HG02938 (cell line): Measurements from ENCODE around the gene PRPS1.
"Not testable (repeated sequence)": the region's sequence is repeated elsewhere in the genome, so short reads cannot be mapped to it uniquely, and the experiment has no call there.

ENCODE experiments used
- ATAC-seq: cut with Tn5 transposase; IDR thresholded peaks from one replicate; pipeline ENCODE4 v1.9.1; 2021; ENCODE audit warnings: mild to moderate bottlenecking, moderate library complexity; ENCODE audit not compliant: unreplicated experiment

PRPS1 gene

GRCh38 chrX:107673933-107674479 lies 45.7 kb downstream of the PRPS1 start:
- ATAC-seq = peak; percentile 83

GRCh38 chrX:107674480-107675364 lies 46.4 kb downstream of the PRPS1 start:
- ATAC-seq = peak; percentile 12

GRCh38 chrX:107675365-107675654 lies 47.0 kb downstream of the PRPS1 start:
- ATAC-seq = no peak

- no peak for ATAC-seq
Measured at GRCh38 chrX:107675823-107676555, 47.7 kb downstream of the PRPS1 start.

- no peak for ATAC-seq
Measured at GRCh38 chrX:107676559-107677378, 48.5 kb downstream of the PRPS1 start.

- ATAC-seq = no peak
Measured at GRCh38 chrX:107677501-107677901, 49.2 kb downstream of the PRPS1 start.

- ATAC-seq = no peak
Measured at GRCh38 chrX:107677909-107678308, 49.6 kb downstream of the PRPS1 start.

GRCh38 chrX:107678957-107679740 lies 50.8 kb downstream of the PRPS1 start:
- ATAC-seq = no peak

- ATAC-seq = no peak
Measured at GRCh38 chrX:107682256-107682655, 53.9 kb downstream of the PRPS1 start.

GRCh38 chrX:107683124-107683895 lies 55.0 kb downstream of the PRPS1 start:
- no peak for ATAC-seq

- ATAC-seq = no peak
Measured at GRCh38 chrX:107683931-107684330, 55.6 kb downstream of the PRPS1 start.

GRCh38 chrX:107684956-107685385 lies 56.7 kb downstream of the PRPS1 start:
- ATAC-seq = peak; percentile 83

GRCh38 chrX:107685586-107685985 lies 57.3 kb downstream of the PRPS1 start:
- ATAC-seq = not testable (repeated sequence)

GRCh38 chrX:107686026-107686425 lies 57.7 kb downstream of the PRPS1 start:
- no peak for ATAC-seq

- no peak for ATAC-seq
Measured at GRCh38 chrX:107686792-107687191, 58.5 kb downstream of the PRPS1 start.

- no peak for ATAC-seq
Measured at GRCh38 chrX:107687445-107687844, 59.1 kb downstream of the PRPS1 start.

GRCh38 chrX:107691024-107691448 lies 62.7 kb downstream of the PRPS1 start:
- no peak for ATAC-seq

- ATAC-seq = no peak
Measured at GRCh38 chrX:107699616-107700015, 71.3 kb downstream of the PRPS1 start.

- no peak for ATAC-seq
Measured at GRCh38 chrX:107700317-107700774, 72.0 kb downstream of the PRPS1 start.
